ENCODE data around the gene P4HB.
A peak's percentile ranks its signal among the peaks of the same experiment; 100 is the strongest.

P4HB gene

DNA sequence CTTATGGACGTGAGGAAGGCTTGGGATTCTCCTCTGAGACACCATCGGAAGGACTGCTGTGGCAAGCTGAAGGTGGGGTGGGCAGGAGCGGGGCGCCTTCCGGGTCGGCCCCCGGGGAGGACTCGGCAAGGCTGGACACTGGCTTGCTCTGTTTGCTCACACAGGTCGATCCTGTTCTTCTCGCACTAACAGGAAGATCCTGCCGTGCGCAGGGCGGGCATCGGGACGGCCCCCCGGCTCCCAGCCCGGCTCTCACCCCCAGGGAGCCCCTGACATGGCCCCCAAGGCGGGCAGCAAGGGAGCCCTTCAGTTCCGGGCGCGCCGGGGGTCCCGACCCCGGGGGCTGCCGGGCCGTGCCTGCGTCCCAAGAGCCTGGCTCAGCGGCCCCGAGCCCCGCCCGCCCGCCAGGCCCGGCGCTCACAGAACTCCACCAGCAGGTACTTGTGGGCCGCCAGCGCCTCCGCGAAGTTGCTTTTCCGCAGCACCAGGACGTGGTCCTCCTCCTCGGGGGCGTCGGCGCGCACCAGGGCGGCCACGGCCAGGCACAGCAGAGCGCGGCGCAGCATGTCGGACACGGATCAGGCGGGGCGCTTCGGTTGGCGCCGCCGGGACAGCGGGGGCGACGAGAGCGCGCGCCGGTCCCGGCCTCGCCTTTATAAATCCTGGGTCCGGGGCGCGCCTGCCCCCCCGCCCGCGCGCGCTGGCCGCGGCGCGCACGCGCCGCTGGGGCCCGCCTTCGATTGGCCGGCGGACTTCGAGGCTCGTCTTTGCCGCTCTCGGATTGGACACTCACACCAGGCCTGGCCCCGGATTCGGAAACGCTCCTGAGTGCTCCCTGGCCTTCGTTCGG lies at the start of gene P4HB:
TSS of gene P4HB (minus strand) at position 630 of the 850 bp plus-strand sequence. CDS start at position 566, 64 bp downstream.
- DNase-seq: no peak

DNA sequence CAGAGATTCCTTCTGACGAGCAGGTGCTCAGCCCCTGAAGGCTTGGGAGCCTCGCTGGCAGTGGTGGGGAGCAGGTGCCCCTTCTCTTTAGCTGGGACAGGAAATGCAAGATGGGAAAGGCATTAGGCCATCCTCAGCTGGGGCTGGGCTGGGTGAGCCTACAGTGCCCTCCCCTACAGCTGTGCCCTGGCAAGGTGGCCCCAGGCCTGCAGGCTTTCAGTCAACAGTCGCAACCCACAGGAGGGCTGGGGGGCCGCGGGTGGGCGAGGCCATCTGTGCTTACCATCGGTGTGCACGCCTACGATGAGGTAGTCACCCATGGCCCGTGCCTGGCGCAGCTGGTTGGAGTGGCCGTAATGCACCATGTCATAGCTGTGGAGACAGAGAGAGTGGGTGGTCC lies 48.9 kb upstream of the P4HB start:
- no peak for DNase-seq

DNA sequence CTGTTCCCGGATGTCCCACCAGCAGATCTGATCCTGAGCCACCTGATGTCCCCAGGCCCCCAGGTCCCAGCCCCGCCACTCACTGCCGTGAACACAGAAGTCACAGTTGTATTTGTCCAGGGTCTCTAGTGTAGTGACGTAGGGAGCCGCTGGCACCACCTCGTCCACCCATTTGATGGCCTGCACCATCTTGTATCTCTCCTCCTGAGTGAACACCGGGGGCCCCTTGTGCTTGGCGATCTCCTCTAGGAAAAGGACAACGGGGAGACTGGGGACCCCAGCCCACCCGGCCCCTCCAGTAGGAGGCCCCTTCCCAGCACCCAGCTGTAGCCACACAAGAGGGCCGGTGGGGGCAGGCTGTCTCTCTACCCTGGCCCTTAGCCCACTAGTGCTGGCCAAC lies 48.5 kb upstream of the P4HB start:
- DNase-seq: no peak

DNA sequence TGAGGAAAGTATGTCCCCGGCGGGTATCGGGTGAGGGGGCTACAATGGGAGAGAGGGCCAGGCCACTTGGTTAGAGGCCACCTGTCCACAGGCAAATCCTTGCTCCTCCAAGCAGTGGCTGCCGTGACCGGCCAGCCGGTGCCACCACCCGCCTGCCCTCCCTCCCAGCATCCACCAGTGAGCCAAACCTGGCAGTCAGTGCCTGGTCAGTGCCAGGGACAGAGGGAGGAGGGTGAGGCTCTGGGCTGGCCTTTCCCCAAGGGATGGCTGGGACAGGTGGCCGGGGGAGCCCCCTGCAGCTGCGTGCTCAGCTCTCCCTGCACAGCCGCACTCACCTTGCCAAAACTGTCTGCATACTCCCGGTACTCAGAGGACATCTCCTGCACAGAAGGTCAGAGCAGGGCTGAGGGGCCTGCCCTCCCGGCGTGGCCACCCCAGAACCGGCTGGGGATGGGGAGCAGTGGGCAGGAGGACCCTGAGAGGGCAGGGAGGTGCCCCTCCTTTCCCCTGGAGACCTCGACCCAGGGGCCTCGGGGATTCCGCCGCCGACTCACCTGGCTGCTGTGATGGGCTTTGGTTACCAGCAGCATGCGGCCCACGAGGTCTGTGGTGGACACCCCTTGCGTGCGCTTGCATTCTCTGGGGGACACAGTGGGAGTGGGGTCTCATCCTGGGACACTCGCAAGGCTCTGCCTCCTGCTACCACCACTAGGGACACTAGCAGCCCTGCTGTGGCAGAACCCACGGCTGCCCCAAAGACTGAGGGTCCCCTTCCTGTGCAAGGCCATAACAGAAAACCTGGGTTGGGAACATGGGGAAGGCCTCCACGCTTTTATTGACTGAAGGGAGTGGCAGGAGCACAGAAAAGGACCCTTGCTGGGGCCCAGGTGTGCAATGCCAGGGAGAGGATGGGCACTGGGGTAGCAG lies 47.1 kb upstream of the P4HB start:
- DNase-seq: no peak

DNA sequence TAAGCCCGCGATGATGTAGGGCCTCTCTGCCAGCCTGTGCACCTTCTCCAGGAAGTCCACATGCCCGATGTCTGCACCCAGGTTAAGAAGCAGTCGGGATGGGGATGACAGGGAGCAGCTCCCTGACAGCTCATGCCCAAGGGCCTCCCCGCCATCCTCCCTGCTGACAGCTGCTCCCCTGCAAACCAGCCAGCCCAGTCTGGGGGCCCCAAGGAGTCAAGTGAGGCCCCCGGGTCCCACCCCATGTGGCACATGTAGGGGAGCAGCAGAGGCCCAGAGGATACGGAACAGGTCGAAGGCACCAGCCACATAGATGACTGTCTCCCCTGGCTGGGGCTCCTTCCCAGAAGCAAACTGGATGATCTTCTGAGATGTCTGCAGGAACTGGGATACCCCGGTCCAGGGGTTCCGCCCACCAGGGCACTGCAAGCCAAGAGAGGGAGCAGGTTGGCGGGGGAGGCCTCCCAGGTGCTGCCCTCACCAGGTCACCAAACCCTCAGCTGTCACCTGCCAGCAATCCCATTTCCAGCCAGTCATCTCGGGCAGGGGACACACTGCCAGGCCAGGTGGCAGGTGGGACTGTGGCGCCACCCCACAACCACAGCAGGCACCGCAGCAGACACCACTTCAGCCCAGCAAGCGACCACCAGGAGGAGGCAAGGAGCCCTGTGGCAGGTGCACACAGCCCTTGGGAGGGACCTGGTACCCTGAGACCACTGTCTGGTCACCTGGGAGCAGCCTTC lies 46.3 kb upstream of the P4HB start:
- no peak for DNase-seq

- no peak for DNase-seq
These were observed 45.7 kb upstream of the P4HB start for GRCh38 chr17:81905993-81906392.

DNA sequence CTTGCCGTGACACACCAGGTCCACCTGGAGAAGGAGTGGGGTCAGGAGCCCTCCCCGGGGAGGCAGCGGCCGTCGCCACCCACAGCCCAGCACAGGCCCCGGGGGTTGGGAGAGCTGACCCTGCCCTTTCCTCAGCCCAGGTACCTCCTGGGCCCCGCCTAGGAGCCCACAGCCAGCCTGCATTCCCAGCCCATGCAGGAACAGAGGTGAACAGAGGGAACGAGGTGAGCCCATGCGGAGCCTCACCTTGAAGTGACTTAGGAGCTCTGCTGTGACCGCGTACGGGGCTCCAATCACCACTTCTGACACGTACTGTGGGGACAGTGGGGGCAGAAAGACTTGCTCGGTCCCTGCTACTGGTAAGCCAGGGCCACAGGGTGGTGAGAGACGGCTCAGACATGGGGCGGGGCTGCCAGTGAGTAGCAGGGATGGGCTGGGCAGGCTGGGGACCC lies 45.1 kb upstream of the P4HB start:
- DNase-seq: no peak

DNA sequence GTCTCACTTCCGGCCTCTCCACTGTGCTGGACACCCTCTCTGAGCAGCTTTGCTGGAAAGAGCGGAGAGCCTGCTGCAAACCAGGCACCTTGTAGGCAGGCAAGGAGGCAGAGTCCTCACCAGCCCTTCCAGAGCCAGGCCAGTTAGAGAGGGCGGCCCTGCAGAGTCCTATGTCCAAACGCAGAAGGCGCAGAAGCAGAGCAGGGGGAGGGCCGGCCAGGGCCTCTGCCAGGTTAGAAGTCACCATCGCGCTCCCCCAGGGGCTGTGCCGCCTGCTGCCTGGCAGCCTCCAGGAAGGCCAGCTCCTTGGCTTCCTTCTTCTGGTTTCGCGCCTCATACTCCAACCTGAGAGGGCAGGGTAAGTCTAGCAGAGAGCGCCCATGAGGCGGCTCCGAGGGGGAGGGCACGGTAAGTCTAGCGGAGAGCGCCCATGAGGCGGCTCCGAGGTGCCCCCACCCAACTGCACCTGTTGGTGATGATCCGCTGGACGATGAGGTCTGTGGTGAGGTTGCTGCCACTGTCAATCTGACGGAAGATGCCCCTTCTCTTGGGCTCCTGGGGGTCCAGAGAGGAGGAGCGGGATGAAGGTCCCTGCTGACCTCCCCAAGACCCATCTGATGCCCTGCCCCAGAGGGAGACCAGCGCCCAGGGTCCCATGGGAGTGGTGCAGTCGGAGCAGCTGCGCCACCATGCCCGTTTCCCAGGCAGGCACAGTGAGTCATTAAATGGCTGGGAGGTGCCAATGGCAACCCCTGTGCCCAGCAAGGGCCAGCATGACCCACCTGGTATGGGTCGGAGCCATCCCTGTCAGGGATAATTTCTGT lies 44.5 kb upstream of the P4HB start:
- no peak for DNase-seq

- DNase-seq: no peak
These were observed 43.7 kb upstream of the P4HB start for GRCh38 chr17:81903896-81904599.

- DNase-seq: no peak
These were observed 43.1 kb upstream of the P4HB start for GRCh38 chr17:81903415-81903831.

- no peak for DNase-seq
These were observed 42.5 kb upstream of the P4HB start for GRCh38 chr17:81902653-81903414.

DNA sequence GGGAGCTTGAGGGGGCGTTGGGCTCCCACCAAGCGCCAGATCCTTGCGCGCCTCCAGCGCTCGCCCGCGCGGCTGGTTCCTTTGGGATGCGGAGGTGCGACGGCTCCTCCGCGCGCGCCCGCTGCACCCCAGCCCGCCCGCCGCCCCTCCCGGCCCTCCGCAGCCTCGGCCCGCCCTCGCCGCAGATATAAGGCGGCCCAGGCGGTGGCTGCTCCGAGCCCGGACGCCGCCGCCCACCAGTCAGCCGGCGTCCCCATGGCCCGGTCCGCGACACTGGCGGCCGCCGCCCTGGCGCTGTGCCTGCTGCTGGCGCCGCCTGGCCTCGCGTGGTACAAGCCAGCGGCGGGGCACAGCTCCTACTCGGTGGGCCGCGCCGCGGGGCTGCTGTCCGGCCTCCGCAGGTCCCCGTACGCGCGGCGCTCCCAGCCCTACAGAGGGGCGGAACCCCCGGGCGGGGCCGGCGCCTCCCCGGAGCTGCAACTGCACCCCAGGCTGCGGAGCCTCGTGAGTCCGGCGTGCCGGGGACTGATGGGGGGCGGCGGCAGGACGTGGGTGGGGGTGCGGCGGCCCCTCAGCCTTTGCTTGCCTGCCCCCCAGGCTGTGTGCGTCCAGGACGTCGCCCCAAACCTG lies 41.8 kb upstream of the P4HB start, which contains the start of gene NPB:
TSS of gene NPB (plus strand) at position 216 of the 630 bp plus-strand sequence. CDS start at position 256, 40 bp downstream.
- peak; percentile 6 for DNase-seq

- DNase-seq: no peak
These were observed 41.1 kb upstream of the P4HB start for GRCh38 chr17:81901167-81902022.

DNA sequence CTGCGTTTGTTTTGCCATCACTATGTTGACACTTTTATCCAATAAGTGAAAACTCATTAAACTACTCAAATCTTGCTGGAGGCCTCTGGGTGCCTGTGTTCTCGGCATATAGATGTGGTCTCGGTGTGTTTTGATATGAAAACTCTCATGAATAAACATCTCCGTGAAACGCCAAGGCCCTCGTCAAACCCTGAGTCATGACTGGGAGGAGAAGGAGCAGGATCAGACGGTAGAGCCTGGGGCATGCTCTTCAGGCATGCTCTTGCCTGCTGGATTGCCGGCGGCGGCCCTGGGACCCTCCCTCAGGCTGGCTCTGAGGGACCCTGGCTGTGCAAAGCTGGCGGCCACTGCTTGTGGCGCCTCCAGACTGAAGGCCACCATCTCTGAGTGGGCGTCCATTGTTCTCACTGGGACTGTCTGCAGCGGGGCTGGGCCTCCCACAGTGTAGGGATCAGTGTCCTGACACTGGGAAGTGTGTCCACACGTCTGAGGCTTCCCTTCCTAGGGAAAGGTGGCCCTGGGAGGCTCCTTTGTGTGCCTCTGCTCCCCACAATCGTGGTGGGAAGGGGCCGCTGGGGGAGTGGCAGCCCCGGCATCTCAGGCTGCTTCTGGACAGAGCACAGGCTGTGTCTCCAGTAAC lies 40.0 kb upstream of the P4HB start:
- no peak for DNase-seq

DNA sequence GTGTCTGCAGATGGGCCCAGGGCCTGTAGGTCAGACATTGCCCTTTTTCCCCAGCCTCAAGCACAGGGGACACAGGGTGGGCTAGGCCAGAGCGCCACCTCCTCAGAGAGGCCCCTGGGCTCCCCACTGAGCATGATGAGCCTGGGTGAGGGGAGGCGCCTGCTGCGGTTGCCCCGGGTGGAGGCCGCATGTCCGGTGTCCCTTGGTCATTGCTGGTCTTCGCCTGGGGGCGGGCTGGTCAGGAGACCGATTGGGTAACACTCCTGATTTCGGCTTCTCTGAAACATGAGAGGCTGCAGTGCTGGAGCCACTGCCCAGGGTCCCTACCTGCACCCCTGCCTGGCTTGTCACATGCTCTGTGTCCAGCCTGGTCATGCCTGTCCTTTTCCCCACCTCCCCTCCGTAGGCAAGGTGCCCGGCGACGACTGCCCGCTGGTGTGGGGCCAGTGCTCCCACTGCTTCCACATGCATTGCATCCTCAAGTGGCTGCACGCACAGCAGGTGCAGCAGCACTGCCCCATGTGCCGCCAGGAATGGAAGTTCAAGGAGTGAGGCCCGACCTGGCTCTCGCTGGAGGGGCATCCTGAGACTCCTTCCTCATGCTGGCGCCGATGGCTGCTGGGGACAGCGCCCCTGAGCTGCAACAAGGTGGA lies 39.3 kb upstream of the P4HB start:
- no peak for DNase-seq

DNA sequence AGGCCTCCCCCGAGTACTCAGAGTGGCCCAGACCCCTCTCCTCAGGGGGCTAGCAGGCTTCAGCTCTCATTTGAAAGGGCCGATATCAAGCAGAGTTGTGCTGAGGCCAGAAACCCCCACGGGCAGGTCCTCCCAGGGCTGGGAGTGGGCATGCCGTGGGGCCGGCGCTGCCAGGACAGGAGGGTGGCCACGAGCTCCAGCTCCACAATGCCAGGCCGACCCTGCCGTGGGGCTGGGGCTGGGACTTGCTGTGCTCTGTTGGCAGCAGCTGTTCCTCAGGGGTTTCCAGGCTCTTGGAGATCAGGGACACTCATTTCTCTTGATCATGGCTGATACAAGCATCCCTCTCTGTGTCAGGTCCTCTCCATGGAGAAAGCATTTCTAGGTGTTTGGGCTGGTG lies 38.5 kb upstream of the P4HB start:
- no peak for DNase-seq

DNA sequence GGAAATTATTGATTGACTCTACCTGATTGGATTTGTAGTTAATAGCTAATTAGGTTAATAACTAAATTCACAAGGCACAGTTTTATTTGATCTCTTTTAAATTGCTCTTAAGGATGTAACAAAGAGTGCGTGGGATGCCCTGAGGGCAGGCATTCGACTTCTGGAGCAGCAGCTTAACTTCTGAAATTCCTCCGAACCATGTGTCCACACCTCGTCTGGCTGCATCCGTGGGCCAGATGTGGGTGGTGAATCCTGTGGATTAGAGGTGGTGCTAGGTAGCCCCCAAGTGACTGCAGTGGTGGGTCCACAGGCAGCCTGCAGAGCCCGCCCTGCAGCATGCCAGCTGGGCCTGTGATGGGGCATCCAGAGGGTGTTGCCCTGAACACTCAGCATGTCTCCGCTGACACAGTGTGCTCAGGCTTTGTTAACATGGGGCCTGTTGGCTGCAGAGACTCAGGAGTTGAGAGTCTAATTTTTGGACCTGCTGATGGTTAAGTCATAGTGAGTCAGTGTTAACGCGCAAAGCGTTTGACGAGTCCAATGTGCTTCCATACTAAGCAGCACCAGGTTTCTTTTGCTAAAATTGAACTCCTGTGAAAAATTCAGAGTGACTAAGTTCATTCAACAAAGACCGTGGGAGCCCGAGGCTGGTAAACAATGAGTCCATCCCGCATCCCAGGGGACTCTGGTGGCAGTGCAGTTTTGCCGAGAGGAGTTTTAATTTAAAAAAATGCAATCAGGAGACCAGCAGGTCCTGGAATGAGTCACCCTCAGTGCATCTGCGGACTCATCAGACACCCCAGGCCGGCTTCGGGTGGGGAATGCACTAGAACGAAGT lies 37.9 kb upstream of the P4HB start:
- DNase-seq: no peak

Data from OCI-M1 (cell line).